ENCODE results near the gene STAT5B. TPM values are rescaled to one million over a fixed set of nuclear protein-coding genes. Genes with fewer than 3 reads are reported as not detected.
"Not testable (repeated sequence)": the region's sequence is repeated elsewhere in the genome, so short reads cannot be mapped to it uniquely, and the experiment has no call there.

STAT5B gene
- total RNA-seq, 1 donor from 2014 or later: 46.8 TPM

DNA sequence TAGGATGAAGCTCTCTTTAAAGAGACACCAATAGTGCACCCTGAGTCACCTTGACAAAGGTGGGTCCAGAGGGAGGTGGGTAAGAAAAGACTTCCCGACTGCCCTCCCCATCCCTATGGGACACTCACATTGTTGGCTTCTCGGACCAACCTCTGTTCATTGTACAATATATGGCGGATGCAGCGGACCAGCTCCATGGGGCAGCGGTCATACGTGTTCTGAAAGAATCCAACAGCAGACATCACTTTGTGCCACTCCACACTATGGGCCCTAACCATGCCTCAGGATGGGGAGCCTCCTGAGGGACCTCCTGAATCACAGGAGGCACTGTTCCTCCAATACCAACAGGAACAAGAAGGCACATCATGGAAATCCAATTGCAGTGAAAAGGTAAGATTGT is 51.5 kb downstream of the STAT5B start:
- H3K9me3 Mint-ChIP-seq (ENCODE audit: low read depth): no peaks in the 10 kb centered on the region
- peak overlapping the region; percentile 48 for H3K27ac Mint-ChIP-seq
- H3K4me3 Mint-ChIP-seq (ENCODE audit: low read depth): no peak overlapping the region
- H3K36me3 Mint-ChIP-seq (ENCODE audit: insufficient read depth): peaks cover 7% of the 10 kb centered on the region
- H3K27me3 Mint-ChIP-seq: no peaks in the 10 kb centered on the region
- no peaks in the 10 kb centered on the region for H3K4me1 Mint-ChIP-seq (ENCODE audit: low read depth)
- no peak for DNase-seq (ENCODE audit: low spot score, unreplicated experiment)
- TF ChIP-seq CTCF (IDR thresholded peaks at IDR 0.05; ENCODE audit: unreplicated experiment): no peak

DNA sequence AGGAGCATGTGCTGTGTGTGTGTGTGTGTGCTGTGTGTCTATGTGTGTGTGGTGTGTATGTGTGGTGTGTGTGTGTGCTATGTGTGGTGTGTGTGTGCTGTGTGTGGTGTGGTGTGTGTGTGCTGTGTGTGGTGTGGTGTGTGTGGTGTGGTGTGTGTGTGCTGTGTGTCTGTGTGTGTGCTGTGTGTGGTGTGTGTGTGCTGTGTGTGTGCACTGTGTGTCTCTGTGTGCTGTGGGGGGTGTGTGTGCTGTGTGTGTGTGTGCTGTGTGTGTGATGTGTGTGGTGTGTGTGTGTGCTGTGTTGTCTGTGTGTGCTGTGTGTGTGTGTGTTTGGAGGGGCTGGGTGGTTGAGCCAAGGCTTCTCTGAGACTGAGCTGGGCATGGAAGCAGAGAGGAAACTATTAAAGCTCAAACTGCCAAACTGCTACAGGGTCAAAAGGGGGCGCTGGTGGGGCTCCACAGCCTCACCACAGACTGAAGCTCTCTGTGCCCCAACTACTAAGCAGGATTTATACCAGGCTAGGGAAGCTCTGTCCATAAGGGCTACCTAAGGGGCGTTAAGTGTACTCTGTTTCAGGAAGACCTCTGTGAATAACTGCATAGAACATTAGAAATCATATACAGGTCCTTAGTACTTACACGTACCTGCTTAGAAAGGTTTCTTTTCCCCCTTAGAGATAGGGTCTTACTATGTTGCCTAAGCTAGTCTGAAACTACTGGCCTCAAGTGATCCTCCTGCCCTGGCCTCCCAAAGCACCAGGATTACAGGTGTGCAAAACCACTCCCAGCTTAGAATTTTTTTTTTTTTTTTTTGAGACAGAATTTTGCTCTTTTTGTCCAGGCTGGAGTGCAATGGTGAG is 54.1 kb downstream of the STAT5B start:
- Mint-ChIP-seq H3K27ac (no peak overlapping the region), H3K27me3 (no peaks in the 10 kb centered on the region), H3K4me3 (ENCODE audit: low read depth) (no peak overlapping the region), H3K36me3 (ENCODE audit: insufficient read depth) (peaks cover 10% of the 10 kb centered on the region), H3K9me3 (ENCODE audit: low read depth) (no peaks in the 10 kb centered on the region), H3K4me1 (ENCODE audit: low read depth) (no peaks in the 10 kb centered on the region)
- DNase-seq (ENCODE audit: low spot score, unreplicated experiment): no peak
- peak; percentile 55 for TF ChIP-seq CTCF (IDR thresholded peaks at IDR 0.05; ENCODE audit: unreplicated experiment)

GRCh38 chr17:42219280-42219679 is 56.9 kb downstream of the STAT5B start:
- H3K9me3 Mint-ChIP-seq (ENCODE audit: low read depth); H3K4me1 Mint-ChIP-seq (ENCODE audit: low read depth); H3K27me3 Mint-ChIP-seq; H3K4me3 Mint-ChIP-seq (ENCODE audit: low read depth); H3K27ac Mint-ChIP-seq; DNase-seq (ENCODE audit: low spot score, unreplicated experiment): not testable (repeated sequence)
- peaks cover 12% of the 10 kb centered on the region for H3K36me3 Mint-ChIP-seq (ENCODE audit: insufficient read depth)

DNA sequence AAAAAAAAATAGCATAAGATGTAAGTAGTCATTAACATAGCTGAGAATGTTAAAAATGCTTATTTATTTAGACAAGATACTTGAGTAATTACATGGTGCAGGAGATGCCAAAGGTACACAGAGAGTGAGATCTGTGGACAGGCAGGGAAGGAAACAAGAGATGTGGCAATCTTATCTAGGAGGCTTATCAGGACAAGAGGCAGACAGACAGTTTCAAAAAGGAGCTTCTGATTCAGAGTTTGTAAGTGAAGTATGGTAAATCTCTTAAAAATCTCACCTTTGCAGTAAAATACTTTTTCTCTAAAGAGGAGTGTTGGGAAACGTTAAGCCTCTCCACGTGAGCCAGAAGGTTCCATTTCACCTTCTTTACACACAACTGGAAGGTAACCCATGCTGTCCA is 62.0 kb downstream of the STAT5B start:
- TF ChIP-seq CTCF (IDR thresholded peaks at IDR 0.05; ENCODE audit: unreplicated experiment): no peak
- Mint-ChIP-seq H3K27ac (no peak overlapping the region), H3K9me3 (ENCODE audit: low read depth) (no peaks in the 10 kb centered on the region), H3K36me3 (ENCODE audit: insufficient read depth) (peaks cover 20% of the 10 kb centered on the region), H3K4me1 (ENCODE audit: low read depth) (no peaks in the 10 kb centered on the region), H3K27me3 (no peaks in the 10 kb centered on the region), H3K4me3 (ENCODE audit: low read depth) (no peak overlapping the region)
- DNase-seq (ENCODE audit: low spot score, unreplicated experiment): no peak

DNA sequence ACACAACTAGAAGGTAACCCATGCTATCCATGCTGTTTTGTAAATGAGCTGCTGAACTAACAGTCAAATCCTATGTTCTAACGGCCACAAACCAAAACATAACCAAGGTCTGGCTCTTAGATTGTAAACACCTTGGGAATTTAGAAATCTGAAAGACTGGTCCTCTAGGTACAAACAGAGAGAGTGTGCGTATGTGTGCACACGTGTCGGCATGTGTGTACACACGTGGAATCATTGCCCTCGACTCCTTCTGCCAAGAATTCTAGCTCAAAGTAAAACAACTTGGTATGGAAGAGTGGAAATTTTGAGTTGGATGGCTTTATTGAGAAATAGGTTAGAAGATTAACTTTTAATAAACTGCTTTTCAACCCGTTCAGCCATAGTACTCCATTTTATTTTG is 63.8 kb downstream of the STAT5B start:
- H3K36me3 Mint-ChIP-seq (ENCODE audit: insufficient read depth): peaks cover 18% of the 10 kb centered on the region
- no peak for DNase-seq (ENCODE audit: low spot score, unreplicated experiment)
- H3K27me3 Mint-ChIP-seq: no peaks in the 10 kb centered on the region
- no peak overlapping the region for H3K4me3 Mint-ChIP-seq (ENCODE audit: low read depth)
- H3K9me3 Mint-ChIP-seq (ENCODE audit: low read depth): no peaks in the 10 kb centered on the region
- no peak overlapping the region for H3K27ac Mint-ChIP-seq
- no peak for TF ChIP-seq CTCF (IDR thresholded peaks at IDR 0.05; ENCODE audit: unreplicated experiment)
- H3K4me1 Mint-ChIP-seq (ENCODE audit: low read depth): no peaks in the 10 kb centered on the region

DNA sequence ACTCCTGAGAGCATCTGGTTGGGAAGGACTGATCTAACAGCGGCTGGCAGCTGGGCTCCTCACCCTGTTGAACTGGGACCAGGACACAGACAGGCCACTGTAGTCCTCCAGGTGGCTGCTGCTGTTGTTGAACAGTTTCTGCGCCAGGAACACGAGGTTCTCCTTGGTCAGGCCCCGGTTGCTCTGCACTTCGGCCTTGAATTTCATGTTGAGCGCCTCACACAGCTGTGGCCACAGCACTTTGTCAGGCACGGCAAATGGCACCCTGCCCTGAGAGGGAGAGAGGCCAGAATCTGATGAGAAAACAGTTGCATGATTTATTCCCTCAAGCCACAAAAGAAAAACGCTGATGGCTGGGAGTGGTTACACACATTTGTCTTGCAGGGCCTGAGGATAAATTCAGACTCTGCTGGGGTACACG is 64.3 kb downstream of the STAT5B start:
- not testable (repeated sequence) for H3K27me3 Mint-ChIP-seq; H3K4me3 Mint-ChIP-seq (ENCODE audit: low read depth); DNase-seq (ENCODE audit: low spot score, unreplicated experiment); H3K9me3 Mint-ChIP-seq (ENCODE audit: low read depth); H3K27ac Mint-ChIP-seq; H3K4me1 Mint-ChIP-seq (ENCODE audit: low read depth)
- H3K36me3 Mint-ChIP-seq (ENCODE audit: insufficient read depth): peaks cover 16% of the 10 kb centered on the region

All from progenitor cell of endocrine pancreas (in vitro differentiated cells).